GM13976 (cell line): Measurements from ENCODE around the gene ZNF571.

Experiments used
- DNase-seq: peaks from one replicate; pipeline ENCODE4 v3.0.0; 2012; ENCODE audit warnings: low spot score
- CTCF ChIP-seq: IDR thresholded peaks from 2 replicates; pipeline ENCODE4 v1.5.1; 2012; ENCODE audit warnings: borderline replicate concordance, mild to moderate bottlenecking; ENCODE audit not compliant: insufficient read depth; ENCODE audit errors: extremely low read depth, missing control alignments, control extremely low read depth
- in situ Hi-C: fragments of 300-500 bp; cut with MboI; formaldehyde crosslinking; loops from one replicate; pipeline ENCODE4 v1.12.0; 2022; ENCODE audit warnings: low sequenced_read_pairs, mixed read lengths, inconsistent platforms; ENCODE audit not compliant: unreplicated experiment

ZNF571 gene

GRCh38 chr19:37594304-37594981 lies at the start of gene ZNF571, which contains the start of gene ZNF540:
Gene ZNF571 (minus strand): TSS chr19:37594792. CDS start chr19:37586676, 8,116 bp downstream.
Gene ZNF540 (plus strand): TSS chr19:37594876. CDS start chr19:37598448, 3,572 bp downstream.
- TF ChIP-seq CTCF = no peak
- DNase-seq = peak; percentile 92
- in situ Hi-C loops = no loop called here

- in situ Hi-C loops = no loop called here
- no peak for DNase-seq
- TF ChIP-seq CTCF = no peak
Measured at GRCh38 chr19:37635076-37636056, 40.8 kb upstream of the ZNF571 start.

GRCh38 chr19:37594982-37595382 lies 390 bp upstream of the ZNF571 start:
- TF ChIP-seq CTCF = no peak
- DNase-seq = no peak
- in situ Hi-C loops = no loop called here

GRCh38 chr19:37593996-37594303 lies 642 bp downstream of the ZNF571 start:
- in situ Hi-C loops = no loop called here
- TF ChIP-seq CTCF = no peak
- DNase-seq = no peak

GRCh38 chr19:37583340-37583739 lies 11.3 kb downstream of the ZNF571 start:
- TF ChIP-seq CTCF = no peak
- in situ Hi-C loops = no loop called here
- no peak for DNase-seq

GRCh38 chr19:37572203-37572602 lies 22.4 kb downstream of the ZNF571 start:
- DNase-seq = no peak
- no peak for TF ChIP-seq CTCF
- in situ Hi-C loops = no loop called here
